Testis (tissue), 2 donors: ENCODE results near the gene LOC101059915.

Source experiments
- CTCF ChIP-seq, 3 experiments: fragments of 450-650 bp in 2 of 3; fragments of 200-600 bp in 1 of 3; sonication (generic) in 1 of 3; IDR thresholded peaks; one replicate each; pipeline ENCODE4 v1.5.1; 2016 to 2019; ENCODE audit warnings: antibody characterized with exemption in 3 of 3, mild to moderate bottlenecking in 2 of 3, moderate library complexity in 1 of 3
- POLR2A ChIP-seq: fragments of 450-650 bp; IDR thresholded peaks from one replicate; pipeline ENCODE4 v1.6.1; 2017; ENCODE audit warnings: antibody characterized with exemption, mild to moderate bottlenecking, moderate library complexity

DNA sequence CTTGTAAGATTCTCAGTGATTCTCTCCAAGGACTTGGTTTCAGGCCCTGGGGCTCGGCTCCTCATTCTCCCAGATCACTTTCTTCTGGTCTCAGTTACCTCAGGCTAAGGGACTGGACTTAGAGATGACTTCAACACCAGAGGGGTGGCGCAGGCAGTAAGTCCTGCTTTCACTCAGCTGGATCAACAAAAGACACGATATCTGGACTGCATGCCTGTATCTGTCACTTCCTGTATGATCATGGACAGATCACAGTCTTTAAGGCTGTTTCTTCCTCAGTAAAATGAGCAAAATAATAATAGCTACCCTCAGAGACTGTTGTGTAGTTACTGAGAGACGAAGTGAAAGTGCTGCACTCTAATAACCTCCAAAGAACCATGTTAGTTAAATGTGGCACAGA lies 29.5 kb upstream of the LOC101059915 start:
- no peak for TF ChIP-seq CTCF (IDR thresholded peaks at IDR 0.05)
- no peak for TF ChIP-seq POLR2A
